Loucy (cell line): ENCODE measurements around the gene ZNF407.

ENCODE experiments used
- H2AFZ ChIP-seq: fragments of 200-600 bp; sonication (generic); 2 replicates; pipeline ENCODE4 v1.6.0; 2016; ENCODE audit warnings: antibody characterized with exemption, mild to moderate bottlenecking, low read length, moderate library complexity
- H3F3A ChIP-seq: fragments of 200-600 bp; 2 replicates; pipeline ENCODE4 v1.6.0; 2016; ENCODE audit warnings: antibody characterized with exemption, low read depth, mild to moderate bottlenecking
- H3K27me3 ChIP-seq: fragments of 200-600 bp; sonication (generic); 2 replicates; pipeline ENCODE4 v1.6.1; 2014; ENCODE audit warnings: low read length, mild to moderate bottlenecking; ENCODE audit not compliant: insufficient read depth, poor library complexity, severe bottlenecking
- H3K36me3 ChIP-seq: fragments of 200-600 bp; sonication (generic); 2 replicates; pipeline ENCODE4 v1.6.1; 2016; ENCODE audit warnings: low read length; ENCODE audit not compliant: insufficient read depth
- H3K4me1 ChIP-seq: fragments of 200-600 bp; sonication (generic); 2 replicates; pipeline ENCODE4 v1.5.1; 2014; ENCODE audit warnings: low read length, mild to moderate bottlenecking; ENCODE audit not compliant: insufficient read depth, poor library complexity, severe bottlenecking
- H3K4me2 ChIP-seq: fragments of 200-600 bp; sonication (generic); 2 replicates; pipeline ENCODE4 v1.6.0; 2014; ENCODE audit warnings: antibody characterized with exemption, low read length, low read depth, mild to moderate bottlenecking; ENCODE audit not compliant: poor library complexity, severe bottlenecking
- H3K4me3 ChIP-seq: fragments of 200-600 bp; sonication (generic); 2 replicates; pipeline ENCODE4 v1.5.1; 2014; ENCODE audit warnings: low read length, mild to moderate bottlenecking, mixed read lengths; ENCODE audit not compliant: poor library complexity, severe bottlenecking
- H3K79me2 ChIP-seq: fragments of 200-600 bp; sonication (generic); 2 replicates; pipeline ENCODE4 v1.6.1; 2014; ENCODE audit warnings: low read length; ENCODE audit not compliant: insufficient read depth
- H3K9ac ChIP-seq: fragments of 200-600 bp; sonication (generic); 2 replicates; pipeline ENCODE4 v1.6.0; 2014; ENCODE audit warnings: mild to moderate bottlenecking, low read depth, low read length, moderate library complexity; ENCODE audit not compliant: poor library complexity, severe bottlenecking
- H3K9me2 ChIP-seq: fragments of 200-600 bp; sonication (generic); replicated peaks from 2 replicates; pipeline ENCODE4 v1.6.1; 2016; ENCODE audit warnings: low read depth, low read length, mixed read lengths
- H3K9me3 ChIP-seq: fragments of 200-600 bp; sonication (generic); 2 replicates; pipeline ENCODE4 v1.6.1; 2014; ENCODE audit warnings: mild to moderate bottlenecking, antibody characterized with exemption, low read length, low read depth; ENCODE audit not compliant: insufficient read depth
- H4K20me1 ChIP-seq: fragments of 200-600 bp; sonication (generic); 2 replicates; pipeline ENCODE4 v1.6.0; 2014; ENCODE audit warnings: antibody characterized with exemption, low read length, mild to moderate bottlenecking; ENCODE audit not compliant: insufficient read depth, poor library complexity, severe bottlenecking
- CTCF ChIP-seq: fragments of 200-600 bp; sonication (generic); conservative IDR thresholded peaks from 2 replicates; pipeline ENCODE4 v1.5.1; 2014; ENCODE audit warnings: mild to moderate bottlenecking, antibody characterized with exemption, low read length
- EZH2phosphoT487 ChIP-seq: fragments of 200-600 bp; IDR thresholded peaks from 2 replicates; pipeline ENCODE4 v1.6.1; 2018; ENCODE audit warnings: antibody characterized with exemption, mild to moderate bottlenecking, moderate library complexity, borderline replicate concordance

Gene ZNF407

DNA sequence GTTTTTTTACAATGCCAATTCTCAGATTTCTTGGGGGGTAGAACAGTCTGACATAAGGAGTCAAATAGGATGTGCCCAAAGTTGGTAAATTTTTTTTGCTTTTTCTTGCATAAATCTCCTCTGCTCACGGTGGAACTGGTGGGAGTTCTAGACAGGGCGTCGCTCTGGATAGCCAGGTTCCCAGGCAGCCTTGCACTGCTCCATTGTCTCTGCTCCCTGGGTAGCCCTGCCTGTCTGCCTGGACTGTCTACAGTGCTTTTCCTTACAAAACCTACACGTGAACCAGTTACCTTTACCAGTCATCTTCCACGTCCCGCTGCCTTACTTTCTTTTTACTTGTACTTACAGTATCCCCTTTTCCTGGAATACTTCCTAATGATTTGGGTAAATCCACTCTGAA lies 117.1 kb downstream of the ZNF407 start:
- Histone ChIP-seq H3K4me3 (no peak overlapping the region), H4K20me1 (no peaks in the 10 kb centered on the region), H3K9ac (no peak overlapping the region), H2AFZ (no peak overlapping the region), H3K9me3 (no peaks in the 10 kb centered on the region), H3K27me3 (no peaks in the 10 kb centered on the region), H3K4me2 (no peak overlapping the region), H3F3A (no peaks in the 10 kb centered on the region), H3K4me1 (peaks cover 26% of the 10 kb centered on the region), H3K36me3 (no peaks in the 10 kb centered on the region), H3K79me2 (no peaks in the 10 kb centered on the region), H3K9me2 (no peaks in the 10 kb centered on the region)
- TF ChIP-seq CTCF (no peak), EZH2phosphoT487 (no peak)

DNA sequence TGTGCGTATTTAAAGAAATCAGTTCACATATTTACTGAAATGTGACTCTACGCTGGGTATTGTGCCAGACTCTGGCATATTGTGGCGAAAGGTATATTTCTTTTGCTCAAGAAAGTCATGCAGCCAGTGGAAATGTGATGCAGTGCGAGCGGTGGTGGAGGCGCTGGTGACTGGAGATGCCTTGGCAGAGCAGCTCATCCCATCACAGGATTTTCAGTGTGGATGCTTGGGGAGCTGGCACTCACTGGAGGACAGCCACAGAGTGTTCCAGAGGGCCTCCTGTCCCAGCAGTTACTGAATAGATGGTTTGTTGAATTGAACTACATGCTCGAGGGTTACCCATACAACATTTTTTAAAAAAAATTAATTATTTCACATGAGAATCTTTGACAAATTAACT lies 117.6 kb downstream of the ZNF407 start:
- H2AFZ ChIP-seq: no peak overlapping the region
- no peaks in the 10 kb centered on the region for H3F3A ChIP-seq
- no peaks in the 10 kb centered on the region for H3K9me3 ChIP-seq
- TF ChIP-seq CTCF (no peak), EZH2phosphoT487 (no peak)
- H4K20me1 ChIP-seq: no peaks in the 10 kb centered on the region
- H3K9me2 ChIP-seq: no peaks in the 10 kb centered on the region
- no peaks in the 10 kb centered on the region for H3K79me2 ChIP-seq
- H3K4me3 ChIP-seq: no peak overlapping the region
- H3K9ac ChIP-seq: no peak overlapping the region
- H3K4me1 ChIP-seq: peaks cover 25% of the 10 kb centered on the region
- H3K36me3 ChIP-seq: no peaks in the 10 kb centered on the region
- H3K4me2 ChIP-seq: no peak overlapping the region
- H3K27me3 ChIP-seq: no peaks in the 10 kb centered on the region

GRCh38 chr18:74715865-74716712 lies 118.4 kb downstream of the ZNF407 start:
- H3K36me3 ChIP-seq: no peaks in the 10 kb centered on the region
- no peaks in the 10 kb centered on the region for H3K9me2 ChIP-seq
- no peaks in the 10 kb centered on the region for H3F3A ChIP-seq
- H2AFZ ChIP-seq: no peak overlapping the region
- TF ChIP-seq CTCF (no peak), EZH2phosphoT487 (no peak)
- H3K4me1 ChIP-seq: peaks cover 22% of the 10 kb centered on the region
- no peak overlapping the region for H3K9ac ChIP-seq
- H3K9me3 ChIP-seq: no peaks in the 10 kb centered on the region
- no peaks in the 10 kb centered on the region for H4K20me1 ChIP-seq
- H3K4me2 ChIP-seq: no peak overlapping the region
- H3K27me3 ChIP-seq: no peaks in the 10 kb centered on the region
- no peak overlapping the region for H3K4me3 ChIP-seq
- no peaks in the 10 kb centered on the region for H3K79me2 ChIP-seq
